Liver (tissue), 9 donors: ENCODE results near the gene SLC49A3. TPM values are rescaled to one million over a fixed set of nuclear protein-coding genes. Genes with fewer than 3 reads are reported as not detected.

Source experiments
- DNase-seq: peaks from one replicate; pipeline ENCODE4 v3.0.0-alpha.2; 2017; ENCODE audit warnings: low spot score
- H3K27ac ChIP-seq, 2 donors: one replicate each; pipeline ENCODE4 v1.7.0; 2013; ENCODE audit warnings: inconsistent platforms in 2 of 2, low read length in 2 of 2, control low read depth in 1 of 2, low read depth in 1 of 2, mild to moderate bottlenecking in 1 of 2
- H3K27me3 ChIP-seq, 4 donors: one replicate each; pipeline versions ENCODE4 v1.6.1 to v1.7.0; 2013; ENCODE audit warnings: low read length in 3 of 4, inconsistent platforms in 1 of 4, mild to moderate bottlenecking in 1 of 4, moderate library complexity in 1 of 4; ENCODE audit not compliant: control insufficient read depth in 4 of 4, insufficient read depth in 4 of 4
- H3K36me3 ChIP-seq, 4 donors: one replicate each; pipeline versions ENCODE4 v1.6.1 to v1.7.0; 2013; ENCODE audit warnings: low read length in 3 of 4, mild to moderate bottlenecking in 3 of 4, low read depth in 1 of 4, moderate library complexity in 1 of 4; ENCODE audit not compliant: control insufficient read depth in 4 of 4, insufficient read depth in 3 of 4
- H3K4me1 ChIP-seq, 4 donors: one replicate each; pipeline versions ENCODE4 v1.6.1 to v1.7.0; 2013; ENCODE audit warnings: low read length in 3 of 4, mild to moderate bottlenecking in 3 of 4, moderate library complexity in 1 of 4; ENCODE audit not compliant: control insufficient read depth in 4 of 4, insufficient read depth in 4 of 4
- H3K4me3 ChIP-seq, 3 donors: one replicate each; pipeline versions ENCODE4 v1.6.1 to v1.7.0; 2013; ENCODE audit warnings: low read length in 3 of 3, control low read depth in 1 of 3, low read depth in 1 of 3, mild to moderate bottlenecking in 1 of 3
- H3K9ac ChIP-seq, 2 donors: one replicate each; pipeline ENCODE4 v1.7.0; 2013; ENCODE audit warnings: low read length in 2 of 2, mild to moderate bottlenecking in 2 of 2, moderate library complexity in 2 of 2, control low read depth in 1 of 2, low read depth in 1 of 2
- H3K9me3 ChIP-seq, 4 donors: one replicate each; pipeline versions ENCODE4 v1.6.1 to v1.7.0; 2013; ENCODE audit warnings: low read length in 3 of 4; ENCODE audit not compliant: control insufficient read depth in 4 of 4
- FOXA1 ChIP-seq: IDR thresholded peaks from 2 replicates; pipeline ENCODE4 v1.6.1; 2016; ENCODE audit warnings: antibody characterized with exemption
- FOXA2 ChIP-seq: IDR thresholded peaks from 2 replicates; pipeline ENCODE4 v1.6.1; 2016; ENCODE audit warnings: antibody characterized with exemption
- GABPA ChIP-seq, 2 donors: IDR thresholded peaks in 1 of 2; conservative IDR thresholded peaks in 1 of 2; 2 replicates each; pipeline ENCODE4 v1.6.1; 2016; ENCODE audit warnings: antibody characterized with exemption in 2 of 2, mild to moderate bottlenecking in 1 of 2, moderate library complexity in 1 of 2
- HNF4A ChIP-seq, 2 donors: conservative IDR thresholded peaks; 2 replicates each; pipeline ENCODE4 v1.6.1; 2016; ENCODE audit warnings: antibody characterized with exemption in 2 of 2, mild to moderate bottlenecking in 2 of 2
- HNF4G ChIP-seq: IDR thresholded peaks from 2 replicates; pipeline ENCODE4 v1.6.1; 2016; ENCODE audit warnings: antibody characterized with exemption
- JUND ChIP-seq, 2 donors: IDR thresholded peaks; 2 replicates each; pipeline ENCODE4 v1.6.1; 2016; ENCODE audit warnings: antibody characterized with exemption in 2 of 2
- NR2F2 ChIP-seq: IDR thresholded peaks from 2 replicates; pipeline ENCODE4 v1.6.1; 2016; ENCODE audit warnings: antibody characterized with exemption
- RAD21 ChIP-seq, 2 donors: IDR thresholded peaks; 2 replicates each; pipeline ENCODE4 v1.6.1; 2016; ENCODE audit warnings: antibody characterized with exemption in 2 of 2, mild to moderate bottlenecking in 2 of 2
- RXRA ChIP-seq, 2 donors: IDR thresholded peaks; 2 replicates each; pipeline ENCODE4 v1.6.1; 2017 to 2018; ENCODE audit warnings: antibody characterized with exemption in 2 of 2, mild to moderate bottlenecking in 1 of 2
- SP1 ChIP-seq: IDR thresholded peaks from 2 replicates; pipeline ENCODE4 v1.6.1; 2018; ENCODE audit warnings: antibody characterized with exemption, mild to moderate bottlenecking
- TAF1 ChIP-seq: conservative IDR thresholded peaks from 2 replicates; pipeline ENCODE4 v1.6.1; 2016; ENCODE audit warnings: antibody characterized with exemption, mild to moderate bottlenecking
- YY1 ChIP-seq: IDR thresholded peaks from 2 replicates; pipeline ENCODE4 v1.6.1; 2016; ENCODE audit warnings: antibody characterized with exemption, mild to moderate bottlenecking
- WGBS: extraction: QIAGEN DNeasy Blood & Tissue Kit; methylation state at CpG from one replicate; pipeline ENCODE4 v1.1.7; 2013; 5-methylcytosine and 5-hydroxymethylcytosine counted together
- polyA plus RNA-seq, 2 donors: library from polyadenylated mRNA; stranded (reverse) in 1 of 2; unstranded in 1 of 2; fragments of 200-250 nt in 1 of 2; fragments of >200 nt in 1 of 2; fragmentation: Nextera tagmentation in 1 of 2; extraction: Ambion mirVana in 1 of 2; gene quantifications; one replicate each; pipeline versions ENCODE4 v1.2.1 to v1.2.3, GENCODE V29; 2013 to 2015
- total RNA-seq, 2 donors: library from RNA; depleted of rRNA; stranded (reverse); fragments of >200 nt; gene quantifications; one replicate each; pipeline ENCODE4 v1.2.3, GENCODE V29; 2014
- TF ChIP-seq, protein P1 (sequence below): IDR thresholded peaks from 2 replicates; pipeline ENCODE4 v1.6.1; 2016; ENCODE audit warnings: antibody characterized with exemption
- TF ChIP-seq, protein P2 (sequence below): fragments of 150-350 bp; IDR thresholded peaks from 2 replicates; pipeline ENCODE4 v1.5.1; 2017; ENCODE audit warnings: improper control_type of control experiment, low read depth, low read length; ENCODE audit not compliant: missing input control
- TF ChIP-seq, protein P3 (sequence below): IDR thresholded peaks from 2 replicates; pipeline ENCODE4 v1.6.1; 2016; ENCODE audit warnings: antibody characterized with exemption, mild to moderate bottlenecking
- TF ChIP-seq, protein P4 (sequence below): IDR thresholded peaks from 2 replicates; pipeline ENCODE4 v1.6.1; 2016; ENCODE audit warnings: antibody characterized with exemption
- donor health status: healthy.
- donor health status: healthy.
- donor health status: healthy.
- donor health status: healthy.
- donor health status: healthy.

The SLC49A3 gene
- total and polyA plus RNA-seq, 4 donors, result 0.40 to 3.6 (median 2.0) TPM

DNA sequence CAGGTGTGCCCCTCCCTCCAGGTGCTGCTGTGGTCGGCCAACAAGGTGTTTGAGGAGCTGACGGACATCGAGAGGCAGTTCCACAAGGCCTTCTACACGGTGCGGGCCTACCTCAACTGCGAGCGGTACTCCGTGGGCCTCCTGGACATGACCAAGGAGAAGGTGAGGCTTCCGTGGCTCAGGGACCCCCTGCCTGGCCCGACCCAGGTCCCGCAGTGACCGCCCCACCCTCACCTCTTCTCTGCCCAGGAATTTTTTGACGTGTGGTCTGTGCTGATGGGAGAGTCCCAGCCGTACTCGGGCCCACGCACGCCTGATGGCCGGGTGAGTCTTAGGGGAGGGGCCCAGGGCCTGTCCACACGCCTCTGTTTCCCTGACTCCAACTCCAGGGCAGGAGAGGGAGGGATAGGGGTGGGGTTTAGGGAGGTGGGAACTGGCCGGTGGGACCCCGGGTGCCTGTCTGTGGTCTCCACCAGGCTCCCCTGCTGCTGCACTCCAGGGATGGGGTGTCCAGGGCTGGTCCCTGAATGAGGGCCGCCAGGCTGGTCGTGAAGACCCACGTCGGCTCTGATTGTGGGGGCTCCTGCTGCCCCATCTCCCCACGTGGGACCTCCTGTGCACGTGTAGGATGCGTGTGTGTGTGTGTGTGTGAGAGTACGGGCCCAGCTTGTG lies 35.0 kb downstream of the SLC49A3 start:
- H3K36me3 ChIP-seq, result no peaks in the 10 kb centered on the region
- DNase-seq, result no peak
- TF ChIP-seq RAD21 (IDR thresholded peaks at IDR 0.05), result no peak
- no peak for TF ChIP-seq RXRA (IDR thresholded peaks at IDR 0.05)
- no peak for TF ChIP-seq NR2F2
- TF ChIP-seq JUND (IDR thresholded peaks at IDR 0.05), result no peak
- no peak for TF ChIP-seq YY1
- TF ChIP-seq, protein P1, sequence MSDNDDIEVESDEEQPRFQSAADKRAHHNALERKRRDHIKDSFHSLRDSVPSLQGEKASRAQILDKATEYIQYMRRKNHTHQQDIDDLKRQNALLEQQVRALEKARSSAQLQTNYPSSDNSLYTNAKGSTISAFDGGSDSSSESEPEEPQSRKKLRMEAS, result no peak
- TF ChIP-seq, protein P2, sequence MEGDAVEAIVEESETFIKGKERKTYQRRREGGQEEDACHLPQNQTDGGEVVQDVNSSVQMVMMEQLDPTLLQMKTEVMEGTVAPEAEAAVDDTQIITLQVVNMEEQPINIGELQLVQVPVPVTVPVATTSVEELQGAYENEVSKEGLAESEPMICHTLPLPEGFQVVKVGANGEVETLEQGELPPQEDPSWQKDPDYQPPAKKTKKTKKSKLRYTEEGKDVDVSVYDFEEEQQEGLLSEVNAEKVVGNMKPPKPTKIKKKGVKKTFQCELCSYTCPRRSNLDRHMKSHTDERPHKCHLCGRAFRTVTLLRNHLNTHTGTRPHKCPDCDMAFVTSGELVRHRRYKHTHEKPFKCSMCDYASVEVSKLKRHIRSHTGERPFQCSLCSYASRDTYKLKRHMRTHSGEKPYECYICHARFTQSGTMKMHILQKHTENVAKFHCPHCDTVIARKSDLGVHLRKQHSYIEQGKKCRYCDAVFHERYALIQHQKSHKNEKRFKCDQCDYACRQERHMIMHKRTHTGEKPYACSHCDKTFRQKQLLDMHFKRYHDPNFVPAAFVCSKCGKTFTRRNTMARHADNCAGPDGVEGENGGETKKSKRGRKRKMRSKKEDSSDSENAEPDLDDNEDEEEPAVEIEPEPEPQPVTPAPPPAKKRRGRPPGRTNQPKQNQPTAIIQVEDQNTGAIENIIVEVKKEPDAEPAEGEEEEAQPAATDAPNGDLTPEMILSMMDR, result no peak
- TF ChIP-seq FOXA1, result no peak
- no peak for TF ChIP-seq GABPA (IDR thresholded peaks at IDR 0.05 in 1 of 2, conservative IDR thresholded peaks at IDR 0.05 in 1 of 2)
- TF ChIP-seq, protein P3, sequence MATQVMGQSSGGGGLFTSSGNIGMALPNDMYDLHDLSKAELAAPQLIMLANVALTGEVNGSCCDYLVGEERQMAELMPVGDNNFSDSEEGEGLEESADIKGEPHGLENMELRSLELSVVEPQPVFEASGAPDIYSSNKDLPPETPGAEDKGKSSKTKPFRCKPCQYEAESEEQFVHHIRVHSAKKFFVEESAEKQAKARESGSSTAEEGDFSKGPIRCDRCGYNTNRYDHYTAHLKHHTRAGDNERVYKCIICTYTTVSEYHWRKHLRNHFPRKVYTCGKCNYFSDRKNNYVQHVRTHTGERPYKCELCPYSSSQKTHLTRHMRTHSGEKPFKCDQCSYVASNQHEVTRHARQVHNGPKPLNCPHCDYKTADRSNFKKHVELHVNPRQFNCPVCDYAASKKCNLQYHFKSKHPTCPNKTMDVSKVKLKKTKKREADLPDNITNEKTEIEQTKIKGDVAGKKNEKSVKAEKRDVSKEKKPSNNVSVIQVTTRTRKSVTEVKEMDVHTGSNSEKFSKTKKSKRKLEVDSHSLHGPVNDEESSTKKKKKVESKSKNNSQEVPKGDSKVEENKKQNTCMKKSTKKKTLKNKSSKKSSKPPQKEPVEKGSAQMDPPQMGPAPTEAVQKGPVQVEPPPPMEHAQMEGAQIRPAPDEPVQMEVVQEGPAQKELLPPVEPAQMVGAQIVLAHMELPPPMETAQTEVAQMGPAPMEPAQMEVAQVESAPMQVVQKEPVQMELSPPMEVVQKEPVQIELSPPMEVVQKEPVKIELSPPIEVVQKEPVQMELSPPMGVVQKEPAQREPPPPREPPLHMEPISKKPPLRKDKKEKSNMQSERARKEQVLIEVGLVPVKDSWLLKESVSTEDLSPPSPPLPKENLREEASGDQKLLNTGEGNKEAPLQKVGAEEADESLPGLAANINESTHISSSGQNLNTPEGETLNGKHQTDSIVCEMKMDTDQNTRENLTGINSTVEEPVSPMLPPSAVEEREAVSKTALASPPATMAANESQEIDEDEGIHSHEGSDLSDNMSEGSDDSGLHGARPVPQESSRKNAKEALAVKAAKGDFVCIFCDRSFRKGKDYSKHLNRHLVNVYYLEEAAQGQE, result no peak
- no peak for TF ChIP-seq SP1
- no peak for TF ChIP-seq TAF1
- TF ChIP-seq HNF4G, result no peak
- H3K4me3 ChIP-seq, result no peak overlapping the region
- no peaks in the 10 kb centered on the region for H3K9me3 ChIP-seq
- no peak overlapping the region for H3K27ac ChIP-seq
- WGBS, result 89% methylated on average over 29 of the region's 29 CpGs
- peaks cover 0 to 3% (median 1%) of the 10 kb centered on the region in 4 donors for H3K27me3 ChIP-seq
- no peaks in the 10 kb centered on the region for H3K4me1 ChIP-seq
- H3K9ac ChIP-seq, result no peak overlapping the region

DNA sequence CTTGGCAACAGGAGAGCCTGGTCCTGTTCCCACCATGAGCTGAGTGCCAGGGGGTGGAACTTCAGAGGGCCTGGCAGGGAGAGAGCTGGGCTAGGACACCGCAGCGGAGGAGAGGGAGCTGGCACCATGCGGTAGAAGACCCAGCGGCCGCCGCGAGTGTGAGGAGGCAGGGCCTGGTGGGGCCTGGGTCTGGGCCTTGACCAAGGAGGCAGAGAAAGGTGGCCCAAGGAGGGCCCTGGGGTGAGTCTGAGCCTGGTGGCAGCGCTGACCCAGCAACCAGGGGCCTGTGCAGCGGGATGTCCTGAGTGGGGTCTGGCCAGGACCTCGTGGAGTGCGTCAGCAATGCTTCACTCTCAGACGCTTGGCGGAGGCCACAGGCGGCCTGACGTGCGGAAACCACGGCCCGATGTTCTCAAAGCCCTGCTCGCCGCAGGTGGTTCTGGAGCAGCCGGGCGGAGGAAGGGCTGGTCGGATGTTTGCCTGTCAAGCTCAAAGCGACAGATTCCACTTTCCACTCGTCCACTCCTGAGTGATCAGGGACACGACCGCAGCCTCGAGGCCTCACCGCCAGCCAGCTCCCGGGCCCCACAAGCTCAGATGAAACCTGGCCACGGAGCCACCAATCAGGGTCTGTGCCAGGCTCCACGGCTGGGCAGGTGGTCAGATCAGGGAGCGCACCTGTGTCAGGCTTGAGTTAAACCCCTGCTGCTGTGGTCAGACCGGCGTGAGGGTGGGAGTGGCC lies 35.7 kb downstream of the SLC49A3 start:
- TF ChIP-seq, protein P3, result no peak
- TF ChIP-seq, protein P2, result no peak
- no peak for TF ChIP-seq TAF1
- no peak for TF ChIP-seq HNF4A (conservative IDR thresholded peaks at IDR 0.05)
- no peak for TF ChIP-seq SP1
- no peak for TF ChIP-seq FOXA2
- TF ChIP-seq RAD21 (IDR thresholded peaks at IDR 0.05), result no peak
- TF ChIP-seq, protein P4, sequence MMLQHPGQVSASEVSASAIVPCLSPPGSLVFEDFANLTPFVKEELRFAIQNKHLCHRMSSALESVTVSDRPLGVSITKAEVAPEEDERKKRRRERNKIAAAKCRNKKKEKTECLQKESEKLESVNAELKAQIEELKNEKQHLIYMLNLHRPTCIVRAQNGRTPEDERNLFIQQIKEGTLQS, result no peak
- no peak for TF ChIP-seq HNF4G
- no peak for TF ChIP-seq NR2F2
- Histone ChIP-seq H3K27ac (no peak overlapping the region), H3K9ac (no peak overlapping the region), H3K4me3 (no peak overlapping the region), H3K27me3 (peaks cover 0 to 5% (median 1%) of the 10 kb centered on the region in 4 donors), H3K36me3 (no peaks in the 10 kb centered on the region), H3K4me1 (no peaks in the 10 kb centered on the region), H3K9me3 (no peaks in the 10 kb centered on the region)
- 91% methylated on average over 35 of the region's 35 CpGs for WGBS
- DNase-seq, result no peak
